H1 (cell line): ENCODE results near the gene REPIN1. TPM values are rescaled to one million over a fixed set of nuclear protein-coding genes. Genes with fewer than 3 reads are reported as not detected.

Experiments used
- CTCF ChIA-PET: fragments of 300-600 bp; sonication (Branson Sonifier 250); formaldehyde crosslinking; loops from one replicate; lab custom pipeline; 2021; ENCODE audit not compliant: partially characterized antibody; lab: Charles Lee
- POLR2A ChIA-PET: fragments of 300-600 bp; sonication (Branson Sonifier 250); formaldehyde crosslinking; loops from one replicate; lab custom pipeline; 2021; ENCODE audit warnings: inconsistent platforms; ENCODE audit not compliant: partially characterized antibody; lab: Charles Lee
- DNase-seq, 2 experiments: peaks; one replicate each; pipeline versions ENCODE4 v3.0.0 to v3.0.0-alpha.2; 2010 to 2022; ENCODE audit warnings: low spot score in 2 of 2, low read depth in 1 of 2, mixed read lengths in 1 of 2
- FAIRE-seq: peaks from 2 replicates; lab custom pipeline; 2011; peaks lifted over from hg19 to GRCh38; lab: Jason Lieb, UNC
- H2AFZ ChIP-seq: 2 replicates; pipeline ENCODE4 v1.8.1; 2012; ENCODE audit warnings: low read length, inconsistent platforms
- H2AK5ac ChIP-seq: 2 replicates; pipeline ENCODE4 v1.6.1; 2013; ENCODE audit warnings: low read depth, low read length
- H2BK120ac ChIP-seq: replicated peaks from 2 replicates; pipeline ENCODE3; 2013; ENCODE audit warnings: low read depth, low read length, inconsistent platforms
- H2BK12ac ChIP-seq: 2 replicates; pipeline ENCODE4 v1.6.1; 2013; ENCODE audit warnings: low read depth, low read length
- H2BK15ac ChIP-seq: 2 replicates; pipeline ENCODE4 v1.6.1; 2013; ENCODE audit warnings: low read length
- H2BK20ac ChIP-seq: 2 replicates; pipeline ENCODE4 v1.6.1; 2013; ENCODE audit warnings: low read length
- H2BK5ac ChIP-seq: 2 replicates; pipeline ENCODE4 v1.6.1; 2013; ENCODE audit warnings: low read depth, low read length
- H3K14ac ChIP-seq: 2 replicates; pipeline ENCODE4 v1.6.1; 2013; ENCODE audit warnings: inconsistent platforms; ENCODE audit not compliant: insufficient read length
- H3K18ac ChIP-seq: 2 replicates; pipeline ENCODE4 v1.6.1; 2013; ENCODE audit warnings: low read length; ENCODE audit errors: extremely low read depth
- H3K23ac ChIP-seq: 2 replicates; pipeline ENCODE4 v1.6.1; 2013; ENCODE audit warnings: inconsistent platforms; ENCODE audit not compliant: insufficient read length
- H3K23me2 ChIP-seq: 2 replicates; pipeline ENCODE4 v1.6.1; 2013; ENCODE audit warnings: low read depth, low read length
- H3K27ac ChIP-seq: 2 replicates; pipeline ENCODE4 v1.6.1; 2011; ENCODE audit warnings: low read depth, low read length, inconsistent platforms
- H3K27me3 ChIP-seq, 4 experiments: replicated peaks in 1 of 4; 1 replicate in 1 of 4; 2 replicates in 3 of 4; pipeline versions ENCODE4 v1.6.1 to v1.8.1; 2011 to 2013; ENCODE audit warnings: low read length in 3 of 4, mild to moderate bottlenecking in 3 of 4, inconsistent platforms in 2 of 4, mixed read lengths in 2 of 4, moderate library complexity in 1 of 4; ENCODE audit not compliant: control insufficient read depth in 3 of 4, insufficient read depth in 3 of 4; ENCODE audit errors: extremely low read depth in 1 of 4
- H3K36me3 ChIP-seq, 4 experiments: 2 replicates each; pipeline versions ENCODE4 v1.6.1 to v1.8.1; 2011 to 2013; ENCODE audit warnings: mild to moderate bottlenecking in 4 of 4, low read length in 3 of 4, moderate library complexity in 2 of 4, control low read depth in 1 of 4, inconsistent platforms in 1 of 4; ENCODE audit not compliant: insufficient read depth in 4 of 4, control insufficient read depth in 2 of 4
- H3K4ac ChIP-seq: replicated peaks from 2 replicates; pipeline ENCODE3; 2013; ENCODE audit warnings: low read length, low read depth, mixed read lengths, inconsistent platforms; ENCODE audit not compliant: insufficient read length
- H3K4me1 ChIP-seq, 4 experiments: replicated peaks in 1 of 4; 1 replicate in 1 of 4; 2 replicates in 3 of 4; pipeline versions ENCODE4 v1.6.1 to v1.8.1; 2011 to 2013; ENCODE audit warnings: low read length in 3 of 4, inconsistent platforms in 2 of 4, mixed read lengths in 1 of 4; ENCODE audit not compliant: insufficient read depth in 4 of 4, control insufficient read depth in 3 of 4
- H3K4me2 ChIP-seq, 2 experiments: 2 replicates each; pipeline versions ENCODE4 v1.6.1 to v1.8.1; 2011 to 2013; ENCODE audit warnings: low read depth in 2 of 2, low read length in 2 of 2, control low read depth in 1 of 2, inconsistent platforms in 1 of 2, mild to moderate bottlenecking in 1 of 2; ENCODE audit not compliant: insufficient read depth in 1 of 2
- H3K4me3 ChIP-seq, 4 experiments: fragments of 200-600, 300-600 bp in 1 of 4; sonication (generic), shearing (Covaris generic), sonication (Bioruptor Twin) in 1 of 4; 2 replicates each; pipeline versions ENCODE4 v1.5.1 to v1.8.1; 2011 to 2016; ENCODE audit warnings: low read length in 4 of 4, low read depth in 3 of 4, control low read depth in 2 of 4, inconsistent platforms in 2 of 4, mild to moderate bottlenecking in 2 of 4, mixed read lengths in 1 of 4, moderate library complexity in 1 of 4; ENCODE audit not compliant: insufficient read depth in 2 of 4; ENCODE audit errors: extremely low read depth in 1 of 4
- H3K56ac ChIP-seq: replicated peaks from 2 replicates; pipeline ENCODE3; 2013; ENCODE audit warnings: low read depth, mild to moderate bottlenecking, mixed read lengths, low read length, inconsistent platforms; ENCODE audit not compliant: insufficient read length
- H3K79me1 ChIP-seq: 2 replicates; pipeline ENCODE4 v1.6.1; 2013; ENCODE audit warnings: low read depth, low read length, control low read depth
- H3K79me2 ChIP-seq, 2 experiments: 2 replicates each; pipeline versions ENCODE4 v1.6.1 to v1.8.1; 2012 to 2013; ENCODE audit warnings: low read length in 2 of 2, mild to moderate bottlenecking in 2 of 2, inconsistent platforms in 1 of 2; ENCODE audit not compliant: insufficient read depth in 2 of 2, control insufficient read depth in 1 of 2
- H3K9ac ChIP-seq, 4 experiments: replicated peaks in 1 of 4; 1 replicate in 1 of 4; 2 replicates in 3 of 4; pipeline versions ENCODE4 v1.6.1 to v1.8.1; 2011 to 2013; ENCODE audit warnings: low read depth in 3 of 4, low read length in 3 of 4, control low read depth in 2 of 4, mild to moderate bottlenecking in 2 of 4, moderate library complexity in 2 of 4, inconsistent platforms in 1 of 4; ENCODE audit errors: extremely low read depth in 1 of 4
- H3K9me3 ChIP-seq, 2 experiments: 2 replicates each; pipeline versions ENCODE4 v1.6.1 to v1.8.1; 2012 to 2013; ENCODE audit warnings: mild to moderate bottlenecking in 2 of 2, moderate library complexity in 2 of 2, control low read depth in 1 of 2, inconsistent platforms in 1 of 2, low read depth in 1 of 2, low read length in 1 of 2, mixed read lengths in 1 of 2; ENCODE audit not compliant: insufficient read depth in 2 of 2
- H4K20me1 ChIP-seq, 2 experiments: replicated peaks in 1 of 2; 2 replicates each; pipeline versions ENCODE3 to v1.8.1; 2011 to 2013; ENCODE audit warnings: inconsistent platforms in 2 of 2, low read length in 2 of 2, mild to moderate bottlenecking in 1 of 2; ENCODE audit not compliant: insufficient read depth in 2 of 2, control insufficient read depth in 1 of 2
- H4K5ac ChIP-seq: 2 replicates; pipeline ENCODE4 v1.6.1; 2013; ENCODE audit warnings: low read length, low read depth, mixed read lengths, inconsistent platforms; ENCODE audit not compliant: insufficient read length
- H4K8ac ChIP-seq: 2 replicates; pipeline ENCODE4 v1.8.0; 2013; ENCODE audit warnings: mild to moderate bottlenecking, moderate library complexity, low read length, inconsistent platforms; ENCODE audit not compliant: insufficient read depth; ENCODE audit errors: extremely low read depth
- H4K91ac ChIP-seq: replicated peaks from 2 replicates; pipeline ENCODE3; 2013; ENCODE audit warnings: low read length, mixed read lengths, inconsistent platforms; ENCODE audit not compliant: insufficient read length
- BRCA1 ChIP-seq: IDR thresholded peaks from 2 replicates; pipeline ENCODE4 v1.6.1; 2012; ENCODE audit warnings: low read depth, low read length, improper control_type of control experiment
- EP300 ChIP-seq, 2 experiments: IDR thresholded peaks; 1 replicate in 1 of 2; 2 replicates in 1 of 2; pipeline ENCODE4 v1.6.1; 2011 to 2012; ENCODE audit warnings: low read depth in 2 of 2, low read length in 2 of 2, mild to moderate bottlenecking in 2 of 2, borderline replicate concordance in 1 of 2, inconsistent platforms in 1 of 2, moderate library complexity in 1 of 2
- KDM4A ChIP-seq: IDR thresholded peaks from one replicate; pipeline ENCODE4 v1.7.1; 2012; ENCODE audit warnings: low read depth, mild to moderate bottlenecking, moderate library complexity, low read length, inconsistent platforms; ENCODE audit not compliant: severe bottlenecking
- POLR2A ChIP-seq, 2 experiments: IDR thresholded peaks; 1 replicate in 1 of 2; 2 replicates in 1 of 2; pipeline ENCODE4 v1.6.1; 2011; ENCODE audit warnings: low read depth in 2 of 2, low read length in 2 of 2, mild to moderate bottlenecking in 2 of 2; ENCODE audit errors: control extremely low read depth in 1 of 2
- POLR2AphosphoS5 ChIP-seq: IDR thresholded peaks from 2 replicates; pipeline ENCODE4 v1.6.1; 2011; ENCODE audit warnings: low read depth, low read length
- RAD21 ChIP-seq, 2 experiments: IDR thresholded peaks in 1 of 2; conservative IDR thresholded peaks in 1 of 2; 2 replicates each; pipeline ENCODE4 v1.6.1; 2011; ENCODE audit warnings: low read depth in 2 of 2, low read length in 2 of 2, improper control_type of control experiment in 1 of 2, inconsistent platforms in 1 of 2, mild to moderate bottlenecking in 1 of 2, moderate library complexity in 1 of 2
- SP1 ChIP-seq: IDR thresholded peaks from 2 replicates; pipeline ENCODE4 v1.6.1; 2011; ENCODE audit warnings: low read depth, low read length
- WGBS, 2 experiments: shearing (Covaris generic) in 1 of 2; methylation state at CpG; one replicate each; pipeline versions ENCODE4 v1.1.6 to v1.1.7; 2013 to 2015; ENCODE audit warnings: low lambda C conversion rate in 2 of 2, mixed read lengths in 2 of 2, inconsistent platforms in 1 of 2, low coverage in 1 of 2, missing lambda C conversion rate in 1 of 2; ENCODE audit not compliant: insufficient replicate concordance in 2 of 2, insufficient coverage in 1 of 2, insufficient read length in 1 of 2; ENCODE audit errors: extremely low coverage in 1 of 2, missing lambda C conversion rate in 1 of 2; 5-methylcytosine and 5-hydroxymethylcytosine counted together
- polyA plus RNA-seq, 7 experiments: library from polyadenylated mRNA; depleted of rRNA in 3 of 7; stranded (reverse) in 5 of 7; unstranded in 2 of 7; fragments of >200 nt in 5 of 7; fragments of 200-250 nt in 2 of 7; gene quantifications; 1 replicate in 5 of 7; 2 replicates in 1 of 7; 4 replicates in 1 of 7; pipeline versions ENCODE4 v1.2.1 to v1.2.3, GENCODE V29; 2011 to 2013; ENCODE audit warnings: missing spikeins in 2 of 7, mixed read lengths in 2 of 7
- total RNA-seq: library from RNA; stranded (reverse); fragmentation: NEBNext Ultra II Directional; extraction: Animal tissue kit (Norgen Biotek cat#: 25700); gene quantifications from 2 replicates; pipeline ENCODE4 v1.2.1, GENCODE V29; 2021
- TF ChIP-seq, protein P1 (sequence below): IDR thresholded peaks from 2 replicates; pipeline ENCODE4 v1.6.1; 2012; ENCODE audit warnings: low read length, inconsistent platforms

Gene REPIN1
- total and polyA plus RNA-seq, 2 of the 8 experiments (the other 6 are each of a cell fraction or from before 2014, with no cell fraction given), result 98.6 to 125 TPM

GRCh38 chr7:150322833-150323681, 45.6 kb upstream of the REPIN1 start, which contains the start of the genes ACTR3C and LRRC61:
ACTR3C (minus strand) TSS chr7:150323545; CDS start chr7:150295296, 28,249 bp downstream.
LRRC61 (plus strand) TSS chr7:150323355; CDS start chr7:150336862, 13,507 bp downstream.
- POLR2A ChIA-PET, result interaction anchor here (1.0 to 1.5 kb wide), 3 partner anchors 12 to 61 kb away, joined by 3 to 6 read pairs (median 4); no protein-coding TSS in a partner anchor
- no peaks in the 10 kb centered on the region for H4K20me1 ChIP-seq
- no peak within 1 kb of the TSS for H2BK15ac ChIP-seq
- H3K36me3 ChIP-seq, result peaks cover 3 to 6% (median 6%) of the 10 kb centered on the region in 4 experiments; a peak in 4 of 8 replicates
- no peak for FAIRE-seq
- CTCF ChIA-PET, result interaction anchor here (1.6 kb wide), 1 partner anchor 9 kb away, joined by 5 read pairs; no protein-coding TSS in a partner anchor
- no peak within 1 kb of the TSS for H2BK120ac ChIP-seq
- H3K14ac ChIP-seq, result no peak within 1 kb of the TSS
- H3K27me3 ChIP-seq, result peaks cover 0 to 2% (median 0%) of the 10 kb centered on the region in 4 experiments; a peak in 3 of 7 replicates
- H3K27ac ChIP-seq, result 0 out of 2 replicates have a peak within 1 kb of the TSS, but pooled peaks have one; percentile 22
- no peak within 1 kb of the TSS; the same call in 1 of the 2 replicates for H4K8ac ChIP-seq
- no peak within 1 kb of the TSS for H3K23ac ChIP-seq
- no peak within 1 kb of the TSS for H4K5ac ChIP-seq
- H3K4me2 ChIP-seq, result peak within 1 kb of the TSS; percentile 58 to 84
- peak in 1 of 2 experiments; percentile 64 for DNase-seq
- H3K23me2 ChIP-seq, result 0 out of 2 replicates have a peak, but pooled peaks cover 1% of the 10 kb centered on the region
- peak within 1 kb of the TSS; percentile 54 for H4K91ac ChIP-seq
- H2BK20ac ChIP-seq, result no peak within 1 kb of the TSS
- peak within 1 kb of the TSS; percentile 39; the same call in 1 of the 2 replicates for H2AK5ac ChIP-seq
- H3K79me2 ChIP-seq, result peaks cover 0 to 15% of the 10 kb centered on the region in 2 experiments; a peak in 1 of 4 replicates
- H2BK12ac ChIP-seq, result peak within 1 kb of the TSS; percentile 60; the same call in 1 of the 2 replicates
- 44% methylated on average over 74 of the region's 82 CpGs; no CpG with 5 or more reads in 1 of the 2 experiments for WGBS, 2 experiments
- H2AFZ ChIP-seq, result peak within 1 kb of the TSS; percentile 3; the same call in 1 of the 2 replicates
- peak within 1 kb of the TSS; percentile 42 to 79 (median 58) for H3K9ac ChIP-seq
- H3K4me3 ChIP-seq, result peak within 1 kb of the TSS; percentile 55 to 61 (median 56)
- H2BK5ac ChIP-seq, result 0 out of 2 replicates have a peak within 1 kb of the TSS, but pooled peaks have one; percentile 6
- no peak within 1 kb of the TSS for H3K56ac ChIP-seq
- no peaks in the 10 kb centered on the region for H3K79me1 ChIP-seq
- H3K4me1 ChIP-seq, result peaks cover 7 to 11% (median 9%) of the 10 kb centered on the region in 4 experiments
- H3K18ac ChIP-seq, result peak within 1 kb of the TSS; percentile 66
- no peaks in the 10 kb centered on the region for H3K9me3 ChIP-seq
- H3K4ac ChIP-seq, result no peak within 1 kb of the TSS
- TF ChIP-seq, protein P1, sequence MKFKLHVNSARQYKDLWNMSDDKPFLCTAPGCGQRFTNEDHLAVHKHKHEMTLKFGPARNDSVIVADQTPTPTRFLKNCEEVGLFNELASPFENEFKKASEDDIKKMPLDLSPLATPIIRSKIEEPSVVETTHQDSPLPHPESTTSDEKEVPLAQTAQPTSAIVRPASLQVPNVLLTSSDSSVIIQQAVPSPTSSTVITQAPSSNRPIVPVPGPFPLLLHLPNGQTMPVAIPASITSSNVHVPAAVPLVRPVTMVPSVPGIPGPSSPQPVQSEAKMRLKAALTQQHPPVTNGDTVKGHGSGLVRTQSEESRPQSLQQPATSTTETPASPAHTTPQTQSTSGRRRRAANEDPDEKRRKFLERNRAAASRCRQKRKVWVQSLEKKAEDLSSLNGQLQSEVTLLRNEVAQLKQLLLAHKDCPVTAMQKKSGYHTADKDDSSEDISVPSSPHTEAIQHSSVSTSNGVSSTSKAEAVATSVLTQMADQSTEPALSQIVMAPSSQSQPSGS, result no peak
- TF ChIP-seq POLR2AphosphoS5, result no peak
- TF ChIP-seq EP300 (IDR thresholded peaks at IDR 0.05; ENCODE audit: borderline replicate concordance in 1 of 2, low read depth in 2 of 2, low read length in 2 of 2), result peak in 1 of 2 experiments; percentile 87; a peak in 1 of 3 replicates
- TF ChIP-seq BRCA1, result no peak
- TF ChIP-seq SP1, result no peak
- TF ChIP-seq POLR2A (IDR thresholded peaks at IDR 0.05; ENCODE audit: control extremely low read depth in 1 of 2, low read depth in 2 of 2, low read length in 2 of 2), result no peak
- TF ChIP-seq RAD21 (IDR thresholded peaks at IDR 0.05 in 1 of 2, conservative IDR thresholded peaks at IDR 0.05 in 1 of 2; ENCODE audit: low read depth in 2 of 2, low read length in 2 of 2), result no peak; a peak in 1 of 4 replicates
- TF ChIP-seq KDM4A, result peak; percentile 37
